Thyroid gland (tissue), 4 donors: ENCODE measurements around the gene RNASEH2B.

Experiments used
- CTCF ChIP-seq, 6 experiments: fragments of 200-600 bp in 3 of 6; fragments of 450-650 bp in 3 of 6; sonication (generic) in 3 of 6; IDR thresholded peaks; one replicate each; pipeline ENCODE4 v1.5.1; 2016 to 2019; ENCODE audit warnings: antibody characterized with exemption in 6 of 6, mild to moderate bottlenecking in 2 of 6, inconsistent platforms in 1 of 6, moderate library complexity in 1 of 6
- POLR2A ChIP-seq, 2 donors: fragments of 450-650 bp; IDR thresholded peaks; one replicate each; pipeline ENCODE4 v1.6.1; 2017; ENCODE audit warnings: antibody characterized with exemption in 2 of 2, mild to moderate bottlenecking in 2 of 2, moderate library complexity in 1 of 2

- no peak for TF ChIP-seq CTCF (IDR thresholded peaks at IDR 0.05)
- no peak for TF ChIP-seq POLR2A (IDR thresholded peaks at IDR 0.05)
These were observed 16.3 kb upstream of the RNASEH2B start for GRCh38 chr13:50893211-50893852.
